K562 (cell line): ENCODE measurements around the gene CHRM4. TPM values are rescaled to one million over a fixed set of nuclear protein-coding genes. Genes with fewer than 3 reads are reported as not detected.

Experiments
- CTBP1 ChIP-seq: fragments of 450-650 bp; IDR thresholded peaks from 2 replicates; pipeline ENCODE4 v1.6.1; 2016; ENCODE audit warnings: borderline replicate concordance
- KLF10 ChIP-seq: fragments of 250-450 bp; sonication (Bioruptor Pico); IDR thresholded peaks from 2 replicates; pipeline ENCODE4 v1.6.1; 2021; ENCODE audit warnings: matching md5 sums
- MAZ ChIP-seq, 2 experiments: fragments of 450-650 bp in 1 of 2; sonication (generic) in 1 of 2; formaldehyde crosslinking; IDR thresholded peaks in 1 of 2; conservative IDR thresholded peaks in 1 of 2; 2 replicates each; pipeline versions ENCODE4 v1.4.0 to v1.5.0; 2020; ENCODE audit warnings: mild to moderate bottlenecking in 1 of 2, missing genetic modification reagents in 1 of 2
- RAD21 ChIP-seq, 2 experiments: fragments of 250-450 bp in 1 of 2; fragments of 450-650 bp in 1 of 2; sonication (Bioruptor Pico) in 1 of 2; formaldehyde crosslinking in 1 of 2; IDR thresholded peaks in 1 of 2; conservative IDR thresholded peaks in 1 of 2; 2 replicates each; pipeline versions ENCODE4 v1.4.0 to v1.8.0; 2020 to 2022; ENCODE audit warnings: mild to moderate bottlenecking in 2 of 2, moderate library complexity in 1 of 2
- RBBP5 ChIP-seq: fragments of 200-600 bp; sonication (generic); IDR thresholded peaks from 2 replicates; pipeline ENCODE4 v1.6.1; 2012; ENCODE audit warnings: borderline replicate concordance, mild to moderate bottlenecking, low read length, control low read depth, inconsistent platforms; ENCODE audit not compliant: insufficient read depth, poor library complexity, severe bottlenecking
- SPI1 ChIP-seq: IDR thresholded peaks from 2 replicates; pipeline ENCODE4 v1.6.1; 2011; ENCODE audit warnings: low read depth, low read length, control low read depth, borderline replicate concordance
- TSC22D4 ChIP-seq: fragments of 450-650 bp; IDR thresholded peaks from 2 replicates; pipeline ENCODE4 v1.6.1; 2016; ENCODE audit warnings: missing genetic modification characterization, missing biosample characterization, control low read depth
- YBX1 ChIP-seq: fragments of 450-650 bp; IDR thresholded peaks from 2 replicates; pipeline ENCODE4 v1.7.1; 2016; ENCODE audit warnings: mild to moderate bottlenecking
- polyA plus RNA-seq, 8 experiments: library from polyadenylated mRNA; depleted of rRNA in 4 of 8; stranded (reverse) in 5 of 8; unstranded in 3 of 8; fragments of >200 nt; fragmentation: Nextera tagmentation in 2 of 8; fragmentation: Illumina TruSeq in 1 of 8; extraction: Ambion mirVana in 2 of 8; extraction: Trizol in 1 of 8; gene quantifications; 2 replicates each; pipeline versions ENCODE4 v1.2.1 to v1.2.3, GENCODE V29; 2011 to 2014; ENCODE audit warnings: inconsistent platforms in 1 of 8, missing spikeins in 1 of 8
- total RNA-seq, 7 experiments: library from RNA; depleted of rRNA in 6 of 7; stranded (reverse); fragments of >200 nt in 6 of 7; fragmentation: Illumina TruSeq in 2 of 7; extraction: Trizol in 2 of 7; gene quantifications; 2 replicates each; pipeline versions ENCODE4 v1.2.1 to v1.2.3, GENCODE V29; 2011 to 2021; ENCODE audit warnings: low replicate concordance in 1 of 7
- TF ChIP-seq, protein P1 (sequence below), 2 experiments: IDR thresholded peaks in 1 of 2; conservative IDR thresholded peaks in 1 of 2; 2 replicates each; pipeline ENCODE4 v1.6.1; 2016; ENCODE audit warnings: low read depth in 2 of 2, mild to moderate bottlenecking in 1 of 2, missing compliant biosample characterization in 1 of 2, missing genetic modification characterization in 1 of 2, moderate library complexity in 1 of 2
- TF ChIP-seq, protein P2 (sequence below): fragments of 450-650 bp; IDR thresholded peaks from 2 replicates; pipeline ENCODE4 v1.6.1; 2018; ENCODE audit warnings: mild to moderate bottlenecking, low read depth; ENCODE audit not compliant: partially characterized antibody
- TF ChIP-seq, protein P3 (sequence below): fragments of 450-650 bp; IDR thresholded peaks from 2 replicates; pipeline ENCODE4 v1.6.1; 2016; ENCODE audit warnings: antibody characterized with exemption
- TF ChIP-seq, protein P4 (sequence below): fragments of 450-650 bp; IDR thresholded peaks from 2 replicates; pipeline ENCODE4 v1.6.1; 2016; ENCODE audit warnings: borderline replicate concordance
- TF ChIP-seq, protein P5 (sequence below): sonication (generic); formaldehyde crosslinking; IDR thresholded peaks from 2 replicates; pipeline ENCODE4 v1.8.0; 2022; ENCODE audit warnings: mild to moderate bottlenecking, missing genetic modification reagents
- TF ChIP-seq, protein P6 (sequence below): sonication (generic); formaldehyde crosslinking; IDR thresholded peaks from 2 replicates; pipeline ENCODE4 v1.9.0; 2022; ENCODE audit warnings: mild to moderate bottlenecking, missing genetic modification reagents

Gene CHRM4
- total and polyA plus RNA-seq, 9 of the 15 experiments (the other 6 are each of a cell fraction or from before 2014, with no cell fraction given): 0.22 to 1.3 (median 0.40) TPM; not detected in 2

DNA sequence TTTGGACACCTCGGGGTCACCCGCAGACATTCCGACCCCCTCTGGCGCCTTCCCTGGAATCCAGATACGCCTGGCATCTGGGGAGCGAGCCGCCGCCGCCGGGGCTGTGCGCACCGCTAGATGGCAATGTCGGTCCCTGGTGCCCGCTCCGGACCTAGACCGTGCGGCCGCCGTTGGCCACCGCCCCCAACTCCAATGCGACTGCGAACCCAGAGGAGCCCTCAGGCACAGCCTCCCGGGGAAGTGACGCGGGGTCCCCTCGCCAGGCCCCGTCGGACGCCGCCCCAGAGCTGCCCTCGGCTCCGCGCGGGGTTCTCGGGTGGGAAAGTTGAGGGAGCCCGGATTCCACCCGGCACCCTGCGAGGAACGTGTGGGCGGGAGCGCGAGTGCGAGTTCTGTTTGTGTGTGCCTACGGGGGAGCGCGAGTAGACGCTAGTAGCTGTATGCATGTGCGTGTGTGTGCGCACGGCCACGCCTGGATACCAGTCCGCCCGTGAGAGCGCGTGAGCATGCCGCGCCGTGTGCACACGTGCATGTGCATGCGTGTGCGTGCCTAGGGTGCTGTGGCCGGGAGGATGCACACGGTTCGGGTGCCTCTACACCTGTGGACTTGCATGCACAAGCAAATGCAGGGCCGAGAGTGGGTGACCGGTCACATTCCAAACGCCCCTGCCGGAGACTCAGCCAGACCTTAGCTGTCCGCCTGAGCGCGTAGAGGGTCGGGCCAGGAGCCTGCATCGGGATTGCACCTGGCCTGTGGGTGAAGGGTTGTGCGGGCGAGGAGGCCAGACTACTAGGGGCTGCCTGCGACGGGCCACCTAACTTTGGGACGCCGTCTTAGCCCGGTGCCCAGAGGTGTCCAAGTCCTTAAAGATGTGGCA, 1.9 kb downstream of the CHRM4 start (continued):
- TF ChIP-seq, protein P1, sequence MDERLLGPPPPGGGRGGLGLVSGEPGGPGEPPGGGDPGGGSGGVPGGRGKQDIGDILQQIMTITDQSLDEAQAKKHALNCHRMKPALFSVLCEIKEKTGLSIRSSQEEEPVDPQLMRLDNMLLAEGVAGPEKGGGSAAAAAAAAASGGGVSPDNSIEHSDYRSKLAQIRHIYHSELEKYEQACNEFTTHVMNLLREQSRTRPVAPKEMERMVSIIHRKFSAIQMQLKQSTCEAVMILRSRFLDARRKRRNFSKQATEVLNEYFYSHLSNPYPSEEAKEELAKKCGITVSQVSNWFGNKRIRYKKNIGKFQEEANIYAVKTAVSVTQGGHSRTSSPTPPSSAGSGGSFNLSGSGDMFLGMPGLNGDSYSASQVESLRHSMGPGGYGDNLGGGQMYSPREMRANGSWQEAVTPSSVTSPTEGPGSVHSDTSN (CRISPR knock-in tag; IDR thresholded peaks at IDR 0.05; ENCODE audit: low read depth): no peak
- TF ChIP-seq, protein P1 (tag; conservative IDR thresholded peaks at IDR 0.05; ENCODE audit: low read depth): no peak
- TF ChIP-seq TSC22D4 (tag) (no peak), RBBP5 (no peak), MAZ (CRISPR knock-in tag; conservative IDR thresholded peaks at IDR 0.05 in 1 of 2, IDR thresholded peaks at IDR 0.05 in 1 of 2) (peak; percentile 33 to 68; a peak in 2 of 4 replicates), RAD21 (CRISPR knock-in tag; conservative IDR thresholded peaks at IDR 0.05 in 1 of 2, IDR thresholded peaks at IDR 0.05 in 1 of 2) (peak; percentile 69 to 83), SPI1 (no peak), KLF10 (CRISPR knock-in tag) (no peak), CTBP1 (peak; percentile 46; the same call in 1 of the 2 replicates), YBX1 (no peak)
- TF ChIP-seq, protein P2, sequence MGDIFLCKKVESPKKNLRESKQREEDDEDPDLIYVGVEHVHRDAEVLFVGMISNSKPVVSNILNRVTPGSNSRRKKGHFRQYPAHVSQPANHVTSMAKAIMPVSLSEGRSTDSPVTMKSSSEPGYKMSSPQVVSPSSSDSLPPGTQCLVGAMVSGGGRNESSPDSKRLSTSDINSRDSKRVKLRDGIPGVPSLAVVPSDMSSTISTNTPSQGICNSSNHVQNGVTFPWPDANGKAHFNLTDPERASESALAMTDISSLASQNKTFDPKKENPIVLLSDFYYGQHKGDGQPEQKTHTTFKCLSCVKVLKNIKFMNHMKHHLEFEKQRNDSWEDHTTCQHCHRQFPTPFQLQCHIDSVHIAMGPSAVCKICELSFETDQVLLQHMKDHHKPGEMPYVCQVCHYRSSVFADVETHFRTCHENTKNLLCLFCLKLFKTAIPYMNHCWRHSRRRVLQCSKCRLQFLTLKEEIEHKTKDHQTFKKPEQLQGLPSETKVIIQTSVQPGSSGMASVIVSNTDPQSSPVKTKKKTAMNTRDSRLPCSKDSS: no peak
- TF ChIP-seq, protein P3, sequence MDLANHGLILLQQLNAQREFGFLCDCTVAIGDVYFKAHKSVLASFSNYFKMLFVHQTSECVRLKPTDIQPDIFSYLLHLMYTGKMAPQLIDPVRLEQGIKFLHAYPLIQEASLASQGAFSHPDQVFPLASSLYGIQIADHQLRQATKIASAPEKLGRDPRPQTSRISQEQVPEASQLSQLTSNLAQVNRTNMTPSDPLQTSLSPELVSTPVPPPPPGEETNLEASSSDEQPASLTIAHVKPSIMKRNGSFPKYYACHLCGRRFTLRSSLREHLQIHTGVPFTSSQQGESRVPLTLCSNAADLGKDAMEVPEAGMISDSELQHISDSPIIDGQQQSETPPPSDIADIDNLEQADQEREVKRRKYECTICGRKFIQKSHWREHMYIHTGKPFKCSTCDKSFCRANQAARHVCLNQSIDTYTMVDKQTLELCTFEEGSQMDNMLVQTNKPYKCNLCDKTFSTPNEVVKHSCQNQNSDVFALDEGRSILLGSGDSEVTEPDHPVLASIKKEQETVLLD: peak; percentile 32; the same call in 1 of the 2 replicates
- TF ChIP-seq, protein P4, sequence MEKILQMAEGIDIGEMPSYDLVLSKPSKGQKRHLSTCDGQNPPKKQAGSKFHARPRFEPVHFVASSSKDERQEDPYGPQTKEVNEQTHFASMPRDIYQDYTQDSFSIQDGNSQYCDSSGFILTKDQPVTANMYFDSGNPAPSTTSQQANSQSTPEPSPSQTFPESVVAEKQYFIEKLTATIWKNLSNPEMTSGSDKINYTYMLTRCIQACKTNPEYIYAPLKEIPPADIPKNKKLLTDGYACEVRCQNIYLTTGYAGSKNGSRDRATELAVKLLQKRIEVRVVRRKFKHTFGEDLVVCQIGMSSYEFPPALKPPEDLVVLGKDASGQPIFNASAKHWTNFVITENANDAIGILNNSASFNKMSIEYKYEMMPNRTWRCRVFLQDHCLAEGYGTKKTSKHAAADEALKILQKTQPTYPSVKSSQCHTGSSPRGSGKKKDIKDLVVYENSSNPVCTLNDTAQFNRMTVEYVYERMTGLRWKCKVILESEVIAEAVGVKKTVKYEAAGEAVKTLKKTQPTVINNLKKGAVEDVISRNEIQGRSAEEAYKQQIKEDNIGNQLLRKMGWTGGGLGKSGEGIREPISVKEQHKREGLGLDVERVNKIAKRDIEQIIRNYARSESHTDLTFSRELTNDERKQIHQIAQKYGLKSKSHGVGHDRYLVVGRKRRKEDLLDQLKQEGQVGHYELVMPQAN: peak; percentile 27; the same call in 1 of the 2 replicates
- TF ChIP-seq, protein P5, sequence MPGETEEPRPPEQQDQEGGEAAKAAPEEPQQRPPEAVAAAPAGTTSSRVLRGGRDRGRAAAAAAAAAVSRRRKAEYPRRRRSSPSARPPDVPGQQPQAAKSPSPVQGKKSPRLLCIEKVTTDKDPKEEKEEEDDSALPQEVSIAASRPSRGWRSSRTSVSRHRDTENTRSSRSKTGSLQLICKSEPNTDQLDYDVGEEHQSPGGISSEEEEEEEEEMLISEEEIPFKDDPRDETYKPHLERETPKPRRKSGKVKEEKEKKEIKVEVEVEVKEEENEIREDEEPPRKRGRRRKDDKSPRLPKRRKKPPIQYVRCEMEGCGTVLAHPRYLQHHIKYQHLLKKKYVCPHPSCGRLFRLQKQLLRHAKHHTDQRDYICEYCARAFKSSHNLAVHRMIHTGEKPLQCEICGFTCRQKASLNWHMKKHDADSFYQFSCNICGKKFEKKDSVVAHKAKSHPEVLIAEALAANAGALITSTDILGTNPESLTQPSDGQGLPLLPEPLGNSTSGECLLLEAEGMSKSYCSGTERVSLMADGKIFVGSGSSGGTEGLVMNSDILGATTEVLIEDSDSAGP (CRISPR knock-in tag): 0 out of 2 replicates have a peak, but pooled peaks have one; percentile 18
- TF ChIP-seq, protein P6, sequence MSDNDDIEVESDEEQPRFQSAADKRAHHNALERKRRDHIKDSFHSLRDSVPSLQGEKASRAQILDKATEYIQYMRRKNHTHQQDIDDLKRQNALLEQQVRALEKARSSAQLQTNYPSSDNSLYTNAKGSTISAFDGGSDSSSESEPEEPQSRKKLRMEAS (CRISPR knock-in tag): peak; percentile 65; the same call in 1 of the 2 replicates
